ENCODE data around the gene TMEM167B.

DNA sequence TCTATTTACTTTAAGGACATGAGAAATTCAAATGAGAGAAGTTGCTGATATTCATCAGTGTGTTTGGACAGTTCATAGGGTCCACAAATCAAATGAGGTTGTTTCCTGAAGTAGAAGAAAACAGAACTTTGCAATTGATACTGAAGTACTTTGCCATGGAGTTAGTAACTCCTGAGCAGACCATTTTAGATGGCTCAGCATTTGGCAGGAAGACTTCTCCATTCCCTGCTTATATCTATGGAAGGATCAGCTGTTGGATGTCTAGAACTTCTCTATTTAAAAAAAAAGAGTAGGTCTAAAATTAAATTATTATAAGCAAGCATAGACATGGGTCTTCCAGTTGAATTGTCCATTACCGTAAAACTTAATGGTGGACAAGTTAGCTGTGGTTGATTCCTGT lies 5.1 kb downstream of the TMEM167B start:
- no peak for TF ChIP-seq EZH2 (IDR thresholded peaks at IDR 0.05; ENCODE audit: low read depth, low read length, severe bottlenecking)
- no peak for TF ChIP-seq ZNF274 (IDR thresholded peaks at IDR 0.05; ENCODE audit: borderline replicate concordance, extremely low read depth, low read length)
- TF ChIP-seq, protein P1, sequence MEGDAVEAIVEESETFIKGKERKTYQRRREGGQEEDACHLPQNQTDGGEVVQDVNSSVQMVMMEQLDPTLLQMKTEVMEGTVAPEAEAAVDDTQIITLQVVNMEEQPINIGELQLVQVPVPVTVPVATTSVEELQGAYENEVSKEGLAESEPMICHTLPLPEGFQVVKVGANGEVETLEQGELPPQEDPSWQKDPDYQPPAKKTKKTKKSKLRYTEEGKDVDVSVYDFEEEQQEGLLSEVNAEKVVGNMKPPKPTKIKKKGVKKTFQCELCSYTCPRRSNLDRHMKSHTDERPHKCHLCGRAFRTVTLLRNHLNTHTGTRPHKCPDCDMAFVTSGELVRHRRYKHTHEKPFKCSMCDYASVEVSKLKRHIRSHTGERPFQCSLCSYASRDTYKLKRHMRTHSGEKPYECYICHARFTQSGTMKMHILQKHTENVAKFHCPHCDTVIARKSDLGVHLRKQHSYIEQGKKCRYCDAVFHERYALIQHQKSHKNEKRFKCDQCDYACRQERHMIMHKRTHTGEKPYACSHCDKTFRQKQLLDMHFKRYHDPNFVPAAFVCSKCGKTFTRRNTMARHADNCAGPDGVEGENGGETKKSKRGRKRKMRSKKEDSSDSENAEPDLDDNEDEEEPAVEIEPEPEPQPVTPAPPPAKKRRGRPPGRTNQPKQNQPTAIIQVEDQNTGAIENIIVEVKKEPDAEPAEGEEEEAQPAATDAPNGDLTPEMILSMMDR (IDR thresholded peaks at IDR 0.05; ENCODE audit: control extremely low read depth in 1 of 3, insufficient read depth in 1 of 3, low read depth in 1 of 3, low read length in 3 of 3) = no peak
- TF ChIP-seq TEAD4 (IDR thresholded peaks at IDR 0.05; ENCODE audit: low read depth, low read length) = no peak
- TF ChIP-seq POLR2A (IDR thresholded peaks at IDR 0.05; ENCODE audit: control extremely low read depth in 1 of 2, low read depth in 2 of 2, low read length in 2 of 2) = no peak
- TF ChIP-seq TAF1 (IDR thresholded peaks at IDR 0.05; ENCODE audit: low read depth, low read length) = no peak
- no peak for TF ChIP-seq YY1 (IDR thresholded peaks at IDR 0.05; ENCODE audit: low read depth, low read length)
- TF ChIP-seq TCF12 (IDR thresholded peaks at IDR 0.05; ENCODE audit: low read depth, low read length) = no peak
- no peak for TF ChIP-seq POLR2AphosphoS5 (IDR thresholded peaks at IDR 0.05; ENCODE audit: low read depth, low read length)
- no peak for TF ChIP-seq TBP (IDR thresholded peaks at IDR 0.05; ENCODE audit: low read depth, low read length)
- no peak for TF ChIP-seq SIN3A (conservative IDR thresholded peaks at IDR 0.05 in 1 of 2, IDR thresholded peaks at IDR 0.05 in 1 of 2; ENCODE audit: low read depth in 1 of 2, low read length in 2 of 2)
- no peak for TF ChIP-seq CHD1 (IDR thresholded peaks at IDR 0.05; ENCODE audit: low read depth, low read length)

Data from H1 (cell line).